Gastrocnemius medialis (tissue), 4 donors: ENCODE measurements around the gene AIDA. TPM values are rescaled to one million over a fixed set of nuclear protein-coding genes. Genes with fewer than 3 reads are reported as not detected.
A peak's percentile ranks its signal among the peaks of the same experiment; 100 is the strongest.

Source experiments
- ATAC-seq, 2 donors: fragments of 150-250 bp; one replicate each; pipeline ENCODE4 v1.9.1; 2016
- DNase-seq, 2 donors: peaks; one replicate each; pipeline ENCODE4 v3.0.0-alpha.2; 2019
- H3K27ac ChIP-seq, 4 donors: fragments of 200-600 bp; sonication (generic); 1 replicate in 1 of 4; 2 replicates in 3 of 4; pipeline ENCODE4 v1.5.1; 2016 to 2018; ENCODE audit warnings: mild to moderate bottlenecking in 2 of 4, moderate library complexity in 1 of 4
- H3K27me3 ChIP-seq, 3 donors: fragments of 200-600 bp; sonication (generic) in 2 of 3; 1 replicate in 1 of 3; 2 replicates in 2 of 3; pipeline versions ENCODE4 v1.5.1 to v1.6.0; 2016 to 2019; ENCODE audit warnings: mild to moderate bottlenecking in 1 of 3, moderate library complexity in 1 of 3
- H3K36me3 ChIP-seq, 2 donors: fragments of 200-600 bp; sonication (generic) in 1 of 2; one replicate each; pipeline ENCODE4 v1.5.1; 2017 to 2018
- H3K4me1 ChIP-seq, 2 donors: fragments of 200-600 bp; sonication (generic) in 1 of 2; one replicate each; pipeline ENCODE4 v1.5.1; 2016 to 2017; ENCODE audit warnings: mild to moderate bottlenecking in 2 of 2
- H3K4me3 ChIP-seq, 4 donors: fragments of 200-600 bp; sonication (generic) in 3 of 4; 1 replicate in 1 of 4; 2 replicates in 3 of 4; pipeline ENCODE4 v1.5.1; 2016 to 2019; ENCODE audit warnings: mild to moderate bottlenecking in 2 of 4
- H3K9me3 ChIP-seq, 3 donors: fragments of 200-600 bp; sonication (generic) in 2 of 3; 1 replicate in 1 of 3; 2 replicates in 2 of 3; pipeline ENCODE4 v1.5.1; 2016 to 2019
- CTCF ChIP-seq, 5 experiments: fragments of 450-650 bp in 3 of 5; fragments of 200-600 bp in 2 of 5; sonication (generic) in 2 of 5; IDR thresholded peaks in 4 of 5; conservative IDR thresholded peaks in 1 of 5; 1 replicate in 4 of 5; 2 replicates in 1 of 5; pipeline ENCODE4 v1.5.1; 2016 to 2019; ENCODE audit warnings: antibody characterized with exemption in 5 of 5, mild to moderate bottlenecking in 3 of 5, moderate library complexity in 3 of 5
- POLR2A ChIP-seq, 2 donors: fragments of 450-650 bp; IDR thresholded peaks; one replicate each; pipeline ENCODE4 v1.6.1; 2017; ENCODE audit warnings: antibody characterized with exemption in 2 of 2, mild to moderate bottlenecking in 2 of 2, moderate library complexity in 2 of 2
- in situ Hi-C, 4 donors: fragments of 200-750 bp; cut with MboI; loops; one replicate each; pipeline versions ENCODE4 v1.15.0 to v1.8.0; 2017; ENCODE audit warnings: low sequenced_read_pairs in 4 of 4
- intact Hi-C: fragments of 100-400 bp; cut with DNase I; formaldehyde crosslinking; loops from one replicate; pipeline ENCODE4 v1.15.1; 2023; ENCODE audit warnings: low total_unique reads
- total RNA-seq, 4 donors: library from RNA; depleted of rRNA; stranded (reverse); fragments of >200 nt; gene quantifications; one replicate each; pipeline versions ENCODE4 v1.1.0 to v1.2.3, GENCODE V29; 2016

AIDA gene
- total RNA-seq, 4 donors from 2014 or later = 19.6 to 32.8 (median 25.8) TPM

- no peaks in the 10 kb centered on the region for H3K27me3 ChIP-seq
- ATAC-seq = peak; percentile 84 to 88
- peak overlapping the region; percentile 84 to 98 (median 90) for H3K4me3 ChIP-seq
- H3K27ac ChIP-seq = peak overlapping the region; percentile 96 to 99 (median 98)
- H3K4me1 ChIP-seq = peaks cover 26 to 36% of the 10 kb centered on the region in 2 donors
- H3K9me3 ChIP-seq = no peaks in the 10 kb centered on the region
- intact Hi-C loops = loop anchor here (5.0 kb wide), 1 partner anchor 246 kb away; no protein-coding TSS in a partner anchor
- DNase-seq = peak; percentile 93
- in situ Hi-C loops = loop anchor here in 2 of 4 donors (10.0 kb wide), 1 partner anchor 69 kb away; no protein-coding TSS in a partner anchor
- TF ChIP-seq CTCF (IDR thresholded peaks at IDR 0.05 in 4 of 5, conservative IDR thresholded peaks at IDR 0.05 in 1 of 5) (no peak), POLR2A (IDR thresholded peaks at IDR 0.05) (peak; percentile 21 to 53)
- peaks cover 0 to 25% of the 10 kb centered on the region in 2 donors for H3K36me3 ChIP-seq
Measured at GRCh38 chr1:222713091-222713961, 1.0 kb upstream of the AIDA start.

- Histone ChIP-seq H3K4me1 (peaks cover 26 to 36% of the 10 kb centered on the region in 2 donors), H3K36me3 (peaks cover 0 to 17% of the 10 kb centered on the region in 2 donors), H3K27ac (peak overlapping the region; percentile 96 to 99 (median 98)), H3K9me3 (no peaks in the 10 kb centered on the region), H3K27me3 (no peaks in the 10 kb centered on the region), H3K4me3 (peak overlapping the region; percentile 84 to 98 (median 90))
- in situ Hi-C loops (loop anchor here in 2 of 4 donors (10.0 kb wide), 1 partner anchor 67 kb away; no protein-coding TSS in a partner anchor), intact Hi-C loops (loop anchor here (1.0 to 5.0 kb wide), 2 partner anchors 67 to 244 kb away; no protein-coding TSS in a partner anchor)
- peak; percentile 61 to 66 for ATAC-seq
- TF ChIP-seq CTCF (IDR thresholded peaks at IDR 0.05 in 4 of 5, conservative IDR thresholded peaks at IDR 0.05 in 1 of 5) (no peak), POLR2A (IDR thresholded peaks at IDR 0.05) (no peak)
- peak; percentile 46 to 70 for DNase-seq
Measured at GRCh38 chr1:222711319-222712252, 705 bp downstream of the AIDA start.

- intact Hi-C loops (loop anchor here (5.0 kb wide), 1 partner anchor 242 kb away; no protein-coding TSS in a partner anchor), in situ Hi-C loops (loop anchor here in 2 of 4 donors (10.0 kb wide), 1 partner anchor 65 kb away; no protein-coding TSS in a partner anchor)
Measured at GRCh38 chr1:222709700-222710153, 2.6 kb downstream of the AIDA start.

More at GRCh38 chr1:222709700-222710153, 2.6 kb downstream of the AIDA start:
- ATAC-seq = no peak
- peaks cover 26 to 32% of the 10 kb centered on the region in 2 donors for H3K4me1 ChIP-seq
- H3K27ac ChIP-seq = peak overlapping the region in 1 of 4 donors; percentile 99
- DNase-seq = no peak
- no peaks in the 10 kb centered on the region for H3K9me3 ChIP-seq
- H3K27me3 ChIP-seq = no peaks in the 10 kb centered on the region
- H3K4me3 ChIP-seq = no peak overlapping the region
- TF ChIP-seq CTCF (IDR thresholded peaks at IDR 0.05 in 4 of 5, conservative IDR thresholded peaks at IDR 0.05 in 1 of 5) (no peak), POLR2A (IDR thresholded peaks at IDR 0.05) (no peak)
- no peaks in the 10 kb centered on the region for H3K36me3 ChIP-seq
